Upper lobe of right lung (tissue), 1 donor: ENCODE data around the gene TYRO3. TPM values are rescaled to one million over a fixed set of nuclear protein-coding genes. Genes with fewer than 3 reads are reported as not detected.

Source experiments
- ATAC-seq: fragments of 200-7000 bp; cut with Tn5 transposase; one replicate; pipeline ENCODE4 v1.9.1; 2020; ENCODE audit warnings: mild to moderate bottlenecking, moderate library complexity
- DNase-seq: peaks from one replicate; pipeline ENCODE4 v3.0.0-alpha.2; 2020
- H3K27ac ChIP-seq: fragments of 200-600 bp; one replicate; pipeline ENCODE4 v1.8.0; 2022
- H3K27me3 ChIP-seq: fragments of 200-600 bp; one replicate; pipeline ENCODE4 v1.8.0; 2022; ENCODE audit warnings: mild to moderate bottlenecking
- H3K36me3 ChIP-seq: fragments of 200-600 bp; one replicate; pipeline ENCODE4 v1.8.0; 2022
- H3K4me1 ChIP-seq: fragments of 200-600 bp; one replicate; pipeline ENCODE4 v1.8.0; 2022
- H3K4me3 ChIP-seq: fragments of 200-600 bp; one replicate; pipeline ENCODE4 v1.8.0; 2022; ENCODE audit warnings: mild to moderate bottlenecking
- H3K9me3 ChIP-seq: fragments of 200-600 bp; one replicate; pipeline ENCODE4 v1.8.0; 2022
- intact Hi-C: fragments of 100-400 bp; cut with DNase I; formaldehyde crosslinking; loops from one replicate; pipeline ENCODE4 v1.11.0; 2022
- total RNA-seq: library from RNA; stranded (reverse); fragmentation: NEBNext Ultra II Directional; extraction: Animal tissue kit (Norgen Biotek cat#: 25700); gene quantifications from one replicate; pipeline ENCODE4 v1.2.1, GENCODE V29; 2021
- TF ChIP-seq, protein P1 (sequence below): fragments of 200-600 bp; IDR thresholded peaks from one replicate; pipeline ENCODE4 v1.8.0; 2022; ENCODE audit warnings: antibody characterized with exemption
- donor health status: DM: no; HTN: yes; CAD: no; lungs with severe emphysema.

The TYRO3 gene
- total RNA-seq, 1 donor from 2014 or later: 22.6 TPM

- Histone ChIP-seq H3K9me3 (no peaks in the 10 kb centered on the region), H3K27ac (no peak overlapping the region), H3K36me3 (peaks cover 7% of the 10 kb centered on the region), H3K4me1 (no peaks in the 10 kb centered on the region), H3K4me3 (no peak overlapping the region), H3K27me3 (no peaks in the 10 kb centered on the region)
- intact Hi-C loops: no loop called here
- no peak for ATAC-seq
- TF ChIP-seq, protein P1, sequence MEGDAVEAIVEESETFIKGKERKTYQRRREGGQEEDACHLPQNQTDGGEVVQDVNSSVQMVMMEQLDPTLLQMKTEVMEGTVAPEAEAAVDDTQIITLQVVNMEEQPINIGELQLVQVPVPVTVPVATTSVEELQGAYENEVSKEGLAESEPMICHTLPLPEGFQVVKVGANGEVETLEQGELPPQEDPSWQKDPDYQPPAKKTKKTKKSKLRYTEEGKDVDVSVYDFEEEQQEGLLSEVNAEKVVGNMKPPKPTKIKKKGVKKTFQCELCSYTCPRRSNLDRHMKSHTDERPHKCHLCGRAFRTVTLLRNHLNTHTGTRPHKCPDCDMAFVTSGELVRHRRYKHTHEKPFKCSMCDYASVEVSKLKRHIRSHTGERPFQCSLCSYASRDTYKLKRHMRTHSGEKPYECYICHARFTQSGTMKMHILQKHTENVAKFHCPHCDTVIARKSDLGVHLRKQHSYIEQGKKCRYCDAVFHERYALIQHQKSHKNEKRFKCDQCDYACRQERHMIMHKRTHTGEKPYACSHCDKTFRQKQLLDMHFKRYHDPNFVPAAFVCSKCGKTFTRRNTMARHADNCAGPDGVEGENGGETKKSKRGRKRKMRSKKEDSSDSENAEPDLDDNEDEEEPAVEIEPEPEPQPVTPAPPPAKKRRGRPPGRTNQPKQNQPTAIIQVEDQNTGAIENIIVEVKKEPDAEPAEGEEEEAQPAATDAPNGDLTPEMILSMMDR: no peak
- no peak for DNase-seq
Measured at GRCh38 chr15:41574158-41574557, 15.1 kb downstream of the TYRO3 start.

GRCh38 chr15:41575282-41575681 lies 16.3 kb downstream of the TYRO3 start:
- ATAC-seq: no peak
- H3K9me3 ChIP-seq: no peaks in the 10 kb centered on the region
- H3K4me1 ChIP-seq: no peaks in the 10 kb centered on the region
- peaks cover 7% of the 10 kb centered on the region for H3K36me3 ChIP-seq
- DNase-seq: no peak
- intact Hi-C loops: no loop called here
- H3K4me3 ChIP-seq: no peak overlapping the region
- TF ChIP-seq, protein P1: no peak
- no peaks in the 10 kb centered on the region for H3K27me3 ChIP-seq
- no peak overlapping the region for H3K27ac ChIP-seq

DNA sequence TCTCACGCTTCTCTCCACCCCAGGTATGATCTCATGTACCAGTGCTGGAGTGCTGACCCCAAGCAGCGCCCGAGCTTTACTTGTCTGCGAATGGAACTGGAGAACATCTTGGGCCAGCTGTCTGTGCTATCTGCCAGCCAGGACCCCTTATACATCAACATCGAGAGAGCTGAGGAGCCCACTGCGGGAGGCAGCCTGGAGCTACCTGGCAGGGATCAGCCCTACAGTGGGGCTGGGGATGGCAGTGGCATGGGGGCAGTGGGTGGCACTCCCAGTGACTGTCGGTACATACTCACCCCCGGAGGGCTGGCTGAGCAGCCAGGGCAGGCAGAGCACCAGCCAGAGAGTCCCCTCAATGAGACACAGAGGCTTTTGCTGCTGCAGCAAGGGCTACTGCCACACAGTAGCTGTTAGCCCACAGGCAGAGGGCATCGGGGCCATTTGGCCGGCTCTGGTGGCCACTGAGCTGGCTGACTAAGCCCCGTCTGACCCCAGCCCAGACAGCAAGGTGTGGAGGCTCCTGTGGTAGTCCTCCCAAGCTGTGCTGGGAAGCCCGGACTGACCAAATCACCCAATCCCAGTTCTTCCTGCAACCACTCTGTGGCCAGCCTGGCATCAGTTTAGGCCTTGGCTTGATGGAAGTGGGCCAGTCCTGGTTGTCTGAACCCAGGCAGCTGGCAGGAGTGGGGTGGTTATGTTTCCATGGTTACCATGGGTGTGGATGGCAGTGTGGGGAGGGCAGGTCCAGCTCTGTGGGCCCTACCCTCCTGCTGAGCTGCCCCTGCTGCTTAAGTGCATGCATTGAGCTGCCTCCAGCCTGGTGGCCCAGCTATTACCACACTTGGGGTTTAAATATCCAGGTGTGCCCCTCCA lies 19.1 kb downstream of the TYRO3 start:
- DNase-seq (no peak), ATAC-seq (peak; percentile 42)
- intact Hi-C loops: no loop called here
- TF ChIP-seq, protein P1: no peak
- Histone ChIP-seq H3K4me3 (no peak overlapping the region), H3K27ac (peak overlapping the region; percentile 63), H3K4me1 (no peaks in the 10 kb centered on the region), H3K9me3 (no peaks in the 10 kb centered on the region), H3K27me3 (no peaks in the 10 kb centered on the region), H3K36me3 (peaks cover 6% of the 10 kb centered on the region)

GRCh38 chr15:41578736-41579383 lies 19.8 kb downstream of the TYRO3 start:
- ATAC-seq: peak; percentile 48
- intact Hi-C loops: no loop called here
- no peaks in the 10 kb centered on the region for H3K4me1 ChIP-seq
- H3K27me3 ChIP-seq: no peaks in the 10 kb centered on the region
- no peaks in the 10 kb centered on the region for H3K36me3 ChIP-seq
- DNase-seq: no peak
- no peak overlapping the region for H3K4me3 ChIP-seq
- TF ChIP-seq, protein P1: no peak
- peak overlapping the region; percentile 63 for H3K27ac ChIP-seq
- no peaks in the 10 kb centered on the region for H3K9me3 ChIP-seq

GRCh38 chr15:41581110-41581509 lies 22.1 kb downstream of the TYRO3 start:
- intact Hi-C loops: no loop called here
- TF ChIP-seq, protein P1: peak; percentile 7
- no peak for DNase-seq
- Histone ChIP-seq H3K27ac (no peak overlapping the region), H3K4me1 (no peaks in the 10 kb centered on the region), H3K27me3 (no peaks in the 10 kb centered on the region), H3K4me3 (no peak overlapping the region), H3K36me3 (no peaks in the 10 kb centered on the region), H3K9me3 (no peaks in the 10 kb centered on the region)
- ATAC-seq: peak; percentile 30
